HCT116 (cell line): ENCODE measurements around the gene GPX8. TPM values are rescaled to one million over a fixed set of nuclear protein-coding genes. Genes with fewer than 3 reads are reported as not detected.

ENCODE experiments used
- ATAC-seq: fragments of 200-7000 bp; cut with Tn5 transposase; 2 replicates; pipeline ENCODE4 v1.9.1; 2020; ENCODE audit warnings: mild to moderate bottlenecking, moderate library complexity
- BruUV-seq: library from RNA; stranded (reverse); fragments of 400-500 nt; replicated peaks from 2 replicates; lab custom pipeline; 2021; lab: Mats Ljungman, UMichigan
- CTCF ChIA-PET: fragments of 300-600 bp; sonication (Branson Sonifier 250); formaldehyde crosslinking; loops from one replicate; lab custom pipeline; 2021; ENCODE audit warnings: antibody characterized with exemption; lab: Charles Lee
- POLR2A ChIA-PET: fragments of 300-600, 350-600 bp; sonication (Branson Sonifier 250); formaldehyde crosslinking; loops from one replicate; lab custom pipeline; 2021; ENCODE audit warnings: antibody characterized with exemption; lab: Charles Lee
- RAD21 ChIA-PET, 2 experiments: fragments of 300-600 bp; sonication (Branson Sonifier 250); formaldehyde crosslinking; loops; one replicate each; lab custom pipeline; 2023; ENCODE audit warnings: low total read pairs in 2 of 2; ENCODE audit not compliant: uncharacterized antibody in 2 of 2, unreplicated experiment in 2 of 2, low non-redundant PET in 1 of 2; lab: Charles Lee
- DNase-seq: peaks from one replicate; pipeline ENCODE4 v3.0.0-alpha.2; 2010; ENCODE audit warnings: low read depth, low spot score
- H2AFZ ChIP-seq: fragments of 200-600 bp; shearing (Covaris generic), sonication (generic); 2 replicates; pipeline ENCODE4 v1.6.1; 2017; ENCODE audit warnings: low read depth, mixed run types, mixed read lengths, antibody characterized with exemption, low read length; ENCODE audit not compliant: poor library complexity, severe bottlenecking
- H3K27ac ChIP-seq: 2 replicates; pipeline ENCODE4 v1.5.1; 2012; ENCODE audit warnings: low read depth, low read length
- H3K27me3 ChIP-seq: fragments of 200-600 bp; sonication (generic); 2 replicates; pipeline ENCODE4 v1.6.1; 2016; ENCODE audit warnings: mixed run types, low read length, mixed read lengths; ENCODE audit not compliant: insufficient read depth
- H3K36me3 ChIP-seq, 2 experiments: fragments of 200-500 bp in 1 of 2; fragments of 200-600 bp in 1 of 2; sonication (Bioruptor generic) in 1 of 2; sonication (generic) in 1 of 2; 2 replicates each; pipeline versions ENCODE4 v1.5.1 to v1.6.1; 2014 to 2016; ENCODE audit warnings: low read length in 2 of 2, inconsistent platforms in 1 of 2, mixed read lengths in 1 of 2, mixed run types in 1 of 2; ENCODE audit not compliant: insufficient read depth in 2 of 2, control insufficient read depth in 1 of 2
- H3K4me1 ChIP-seq, 2 experiments: fragments of 200-600 bp in 1 of 2; sonication (generic) in 1 of 2; 2 replicates each; pipeline versions ENCODE4 v1.5.1 to v1.6.1; 2012 to 2017; ENCODE audit warnings: low read length in 2 of 2, inconsistent platforms in 1 of 2, mild to moderate bottlenecking in 1 of 2, mixed read lengths in 1 of 2, mixed run types in 1 of 2, moderate library complexity in 1 of 2; ENCODE audit not compliant: insufficient read depth in 2 of 2, control insufficient read depth in 1 of 2
- H3K4me2 ChIP-seq: fragments of 200-600 bp; sonication (generic); 2 replicates; pipeline ENCODE4 v1.6.1; 2017; ENCODE audit warnings: mixed run types, low read length, mixed read lengths
- H3K4me3 ChIP-seq, 2 experiments: fragments of 200-600 bp in 1 of 2; sonication (generic) in 1 of 2; replicated peaks in 1 of 2; 2 replicates each; pipeline ENCODE4 v1.5.1; 2011 to 2016; ENCODE audit warnings: low read length in 2 of 2, control low read depth in 1 of 2, low read depth in 1 of 2, mild to moderate bottlenecking in 1 of 2, mixed read lengths in 1 of 2, mixed run types in 1 of 2
- H3K79me2 ChIP-seq: fragments of 200-600 bp; sonication (generic); 2 replicates; pipeline ENCODE4 v1.6.1; 2017; ENCODE audit warnings: mild to moderate bottlenecking, mixed run types, low read length, moderate library complexity, mixed read lengths; ENCODE audit not compliant: insufficient read depth
- H3K9ac ChIP-seq: fragments of 200-600 bp; sonication (generic); 2 replicates; pipeline ENCODE4 v1.6.1; 2016; ENCODE audit warnings: low read length, mixed read lengths
- H3K9me2 ChIP-seq: fragments of 200-600 bp; sonication (generic), shearing (Covaris generic); 2 replicates; pipeline ENCODE4 v1.6.1; 2017; ENCODE audit warnings: mixed run types, mild to moderate bottlenecking, moderate library complexity; ENCODE audit not compliant: insufficient read depth
- H3K9me3 ChIP-seq, 2 experiments: fragments of 200-500 bp in 1 of 2; fragments of 200-600 bp in 1 of 2; sonication (Bioruptor generic) in 1 of 2; sonication (generic) in 1 of 2; 2 replicates each; pipeline ENCODE4 v1.6.1; 2014 to 2017; ENCODE audit warnings: low read length in 2 of 2, mixed read lengths in 2 of 2, inconsistent platforms in 1 of 2, low read depth in 1 of 2, mild to moderate bottlenecking in 1 of 2, mixed run types in 1 of 2, moderate library complexity in 1 of 2; ENCODE audit not compliant: control insufficient read depth in 1 of 2, insufficient read depth in 1 of 2
- H4K20me1 ChIP-seq: fragments of 200-600 bp; sonication (generic), shearing (Covaris generic); 2 replicates; pipeline ENCODE4 v1.6.1; 2017; ENCODE audit warnings: mixed run types, mild to moderate bottlenecking, moderate library complexity; ENCODE audit not compliant: insufficient read depth
- CBX3 ChIP-seq: IDR thresholded peaks from 2 replicates; pipeline ENCODE4 v1.6.1; 2012; ENCODE audit warnings: low read depth
- CTCF ChIP-seq, 3 experiments: fragments of 200-600 bp in 1 of 3; sonication (generic) in 1 of 3; IDR thresholded peaks in 2 of 3; conservative IDR thresholded peaks in 1 of 3; 2 replicates each; pipeline ENCODE4 v1.5.1; 2012 to 2017; ENCODE audit warnings: low read depth in 2 of 3, low read length in 2 of 3, antibody characterized with exemption in 1 of 3, borderline replicate concordance in 1 of 3, control low read depth in 1 of 3, mild to moderate bottlenecking in 1 of 3, mixed read lengths in 1 of 3, mixed run types in 1 of 3, moderate library complexity in 1 of 3; ENCODE audit not compliant: insufficient read depth in 1 of 3
- ELF1 ChIP-seq: IDR thresholded peaks from 2 replicates; pipeline ENCODE4 v1.6.1; 2012; ENCODE audit warnings: low read depth, borderline replicate concordance
- EZH2 ChIP-seq: fragments of 200-600 bp; sonication (generic); IDR thresholded peaks from 2 replicates; pipeline ENCODE4 v1.6.1; 2017; ENCODE audit warnings: antibody characterized with exemption, mixed run types
- FOSL1 ChIP-seq: IDR thresholded peaks from 2 replicates; pipeline ENCODE4 v1.6.1; 2012; ENCODE audit warnings: low read depth
- JUND ChIP-seq: IDR thresholded peaks from 2 replicates; pipeline ENCODE4 v1.6.1; 2012
- POLR2A ChIP-seq: IDR thresholded peaks from 2 replicates; pipeline ENCODE4 v1.7.0; 2011; ENCODE audit warnings: borderline replicate concordance; ENCODE audit not compliant: insufficient read depth, insufficient read length; ENCODE audit errors: extremely low read depth
- POLR2AphosphoS5 ChIP-seq: IDR thresholded peaks from 2 replicates; pipeline ENCODE4 v1.6.1; 2011; ENCODE audit warnings: mild to moderate bottlenecking, low read depth, low read length, moderate library complexity
- RAD21 ChIP-seq: IDR thresholded peaks from 2 replicates; pipeline ENCODE4 v1.6.1; 2012; ENCODE audit warnings: low read depth, mild to moderate bottlenecking
- REST ChIP-seq: IDR thresholded peaks from 2 replicates; pipeline ENCODE4 v1.6.1; 2012; ENCODE audit warnings: low read depth
- TCF7L2 ChIP-seq: IDR thresholded peaks from 2 replicates; pipeline ENCODE4 v1.7.0; 2011; ENCODE audit warnings: borderline replicate concordance, inconsistent platforms; ENCODE audit not compliant: insufficient read depth, insufficient read length; ENCODE audit errors: extremely low read depth
- YY1 ChIP-seq: IDR thresholded peaks from 2 replicates; pipeline ENCODE4 v1.6.1; 2011; ENCODE audit warnings: low read length, low read depth, moderate library complexity, mild to moderate bottlenecking; ENCODE audit not compliant: insufficient replicate concordance; ENCODE audit errors: extremely low read depth
- intact Hi-C: fragments of 100-400 bp; cut with micrococcal nuclease; formaldehyde crosslinking; loops from 2 replicates; pipeline ENCODE4 v1.10.0; 2022
- total RNA-seq: library from RNA; stranded (reverse); gene quantifications from one replicate; pipeline ENCODE4 v1.2.1, GENCODE V29; 2021; ENCODE audit not compliant: unreplicated experiment

Gene GPX8
- total RNA-seq, 1 experiment from 2014 or later, result 36.5 TPM

GRCh38 chr5:55123365-55123764, 36.6 kb upstream of the GPX8 start:
- POLR2A ChIA-PET, result no interaction called here
- intact Hi-C loops, result no loop called here
- Histone ChIP-seq H3K9me2 (no peaks in the 10 kb centered on the region), H3K27ac (no peak overlapping the region), H3K79me2 (no peaks in the 10 kb centered on the region), H3K36me3 (no peaks in the 10 kb centered on the region), H3K9me3 (no peaks in the 10 kb centered on the region), H2AFZ (no peak overlapping the region), H4K20me1 (no peaks in the 10 kb centered on the region), H3K27me3 (peaks cover 36% of the 10 kb centered on the region), H3K4me2 (no peak overlapping the region), H3K4me1 (no peaks in the 10 kb centered on the region), H3K9ac (no peak overlapping the region), H3K4me3 (no peak overlapping the region)
- DNase-seq, result no peak
- ATAC-seq, result no peak; the same call in 1 of the 2 replicates
- RAD21 ChIA-PET, result no interaction called here
- BruUV-seq, result no TSS peak
- CTCF ChIA-PET, result no interaction called here
- TF ChIP-seq POLR2AphosphoS5 (no peak), ELF1 (no peak), YY1 (no peak)

- H3K27me3 ChIP-seq, result peaks cover 11% of the 10 kb centered on the region; the same call in 1 of the 2 replicates
- H4K20me1 ChIP-seq, result no peaks in the 10 kb centered on the region
- ChIA-PET CTCF (interaction anchor here (1.0 kb wide), 1 partner anchor 228 kb away, joined by 3 read pairs; no protein-coding TSS in a partner anchor), POLR2A (no interaction called here), RAD21 (interaction anchor here in 1 of 2 experiments (0.6 kb wide), 1 partner anchor 12 kb away, joined by 3 read pairs; no protein-coding TSS in a partner anchor)
- H3K36me3 ChIP-seq, result no peaks in the 10 kb centered on the region
- H3K9ac ChIP-seq, result no peak overlapping the region
- no peaks in the 10 kb centered on the region for H3K79me2 ChIP-seq
- H3K4me3 ChIP-seq, result no peak overlapping the region
- DNase-seq (no peak), ATAC-seq (no peak)
- intact Hi-C loops, result no loop called here
- no peak overlapping the region for H3K4me2 ChIP-seq
- no peaks in the 10 kb centered on the region for H3K9me3 ChIP-seq
- no TSS peak for BruUV-seq
- no peaks in the 10 kb centered on the region for H3K4me1 ChIP-seq
- no peaks in the 10 kb centered on the region for H3K9me2 ChIP-seq
- H2AFZ ChIP-seq, result no peak overlapping the region
- no peak overlapping the region for H3K27ac ChIP-seq
- no peak for TF ChIP-seq POLR2A
- no peak for TF ChIP-seq CBX3
- TF ChIP-seq EZH2, result no peak
- TF ChIP-seq REST, result no peak
- no peak for TF ChIP-seq RAD21
- TF ChIP-seq JUND, result no peak
- TF ChIP-seq FOSL1, result no peak
- TF ChIP-seq YY1, result no peak
- TF ChIP-seq TCF7L2, result no peak
- no peak for TF ChIP-seq ELF1
- no peak for TF ChIP-seq CTCF (IDR thresholded peaks at IDR 0.05 in 2 of 3, conservative IDR thresholded peaks at IDR 0.05 in 1 of 3; ENCODE audit: borderline replicate concordance in 1 of 3, insufficient read depth in 1 of 3, low read depth in 2 of 3, low read length in 2 of 3)
Observed at GRCh38 chr5:55134053-55134722, 25.8 kb upstream of the GPX8 start.
